OCI-LY7 (cell line): Measurements from ENCODE around the gene GCSAM. TPM values are rescaled to one million over a fixed set of nuclear protein-coding genes. Genes with fewer than 3 reads are reported as not detected.

Experiments
- BruUV-seq: library from RNA; stranded (reverse); fragments of 400-500 nt; replicated peaks from 2 replicates; lab custom pipeline; 2021; lab: Mats Ljungman, UMichigan
- CTCF ChIA-PET: fragments of 300-600 bp; sonication (Branson Sonifier 250); formaldehyde crosslinking; loops from one replicate; lab custom pipeline; 2022; ENCODE audit warnings: antibody characterized with exemption; ENCODE audit not compliant: unreplicated experiment; lab: Charles Lee
- POLR2A ChIA-PET: fragments of 300-600 bp; sonication (Branson Sonifier 250); formaldehyde crosslinking; loops from one replicate; lab custom pipeline; 2022; ENCODE audit warnings: antibody characterized with exemption; lab: Charles Lee
- DNase-seq: peaks from one replicate; pipeline ENCODE4 v3.0.0-alpha.2; 2015; ENCODE audit warnings: low spot score
- H2AFZ ChIP-seq: fragments of 200-600 bp; sonication (generic), shearing (Covaris generic); 2 replicates; pipeline ENCODE4 v1.6.1; 2014; ENCODE audit warnings: mild to moderate bottlenecking, antibody characterized with exemption, low read length, moderate library complexity
- H3K27ac ChIP-seq: fragments of 200-600 bp; sonication (generic); 2 replicates; pipeline ENCODE4 v1.5.1; 2014; ENCODE audit warnings: mixed run types, low read depth, mild to moderate bottlenecking, moderate library complexity, low read length, inconsistent platforms; ENCODE audit not compliant: poor library complexity, severe bottlenecking
- H3K36me3 ChIP-seq: fragments of 200-600 bp; sonication (generic); 2 replicates; pipeline ENCODE4 v1.6.1; 2014; ENCODE audit warnings: mild to moderate bottlenecking, antibody characterized with exemption, low read length, moderate library complexity, mixed read lengths; ENCODE audit not compliant: insufficient read depth
- H3K4me1 ChIP-seq: fragments of 200-600 bp; sonication (generic); 2 replicates; pipeline ENCODE4 v1.5.1; 2014; ENCODE audit warnings: mild to moderate bottlenecking, low read length; ENCODE audit not compliant: insufficient read depth, poor library complexity, severe bottlenecking
- H3K4me2 ChIP-seq: fragments of 200-600 bp; sonication (generic); 2 replicates; pipeline ENCODE4 v1.6.1; 2014; ENCODE audit warnings: mild to moderate bottlenecking, low read length
- H3K4me3 ChIP-seq: fragments of 200-600 bp; sonication (generic); 2 replicates; pipeline ENCODE4 v1.5.1; 2014; ENCODE audit warnings: mild to moderate bottlenecking, low read depth, low read length; ENCODE audit not compliant: poor library complexity, severe bottlenecking
- H3K79me2 ChIP-seq: fragments of 200-600 bp; sonication (generic); 2 replicates; pipeline ENCODE4 v1.6.1; 2016; ENCODE audit warnings: low read depth, mild to moderate bottlenecking, low read length, moderate library complexity, mixed read lengths; ENCODE audit not compliant: insufficient read depth
- H3K9me2 ChIP-seq: fragments of 200-600 bp; sonication (generic); 2 replicates; pipeline ENCODE4 v1.6.1; 2016; ENCODE audit warnings: mild to moderate bottlenecking, low read length, mixed read lengths; ENCODE audit not compliant: insufficient read depth
- H3K9me3 ChIP-seq: fragments of 200-600 bp; sonication (generic); 2 replicates; pipeline ENCODE4 v1.6.1; 2014; ENCODE audit warnings: mild to moderate bottlenecking, mixed run types, low read length, mixed read lengths
- H4K20me1 ChIP-seq: fragments of 200-600 bp; sonication (generic); 2 replicates; pipeline ENCODE4 v1.6.1; 2014; ENCODE audit warnings: mild to moderate bottlenecking, antibody characterized with exemption, low read length, moderate library complexity, mixed read lengths; ENCODE audit not compliant: insufficient read depth
- CTCF ChIP-seq: fragments of 200-600 bp; sonication (generic); conservative IDR thresholded peaks from 2 replicates; pipeline ENCODE4 v1.5.1; 2014; ENCODE audit warnings: mild to moderate bottlenecking, antibody characterized with exemption, low read length, moderate library complexity, mixed read lengths
- EZH2phosphoT487 ChIP-seq: fragments of 200-600 bp; sonication (generic); IDR thresholded peaks from 2 replicates; pipeline ENCODE4 v1.6.1; 2018; ENCODE audit warnings: low read depth, borderline replicate concordance, mild to moderate bottlenecking, mixed run types, antibody characterized with exemption, low read length, moderate library complexity, mixed read lengths
- intact Hi-C: fragments of 100-400 bp; cut with micrococcal nuclease; formaldehyde crosslinking; loops from one replicate; pipeline ENCODE4 v1.10.0; 2022; ENCODE audit not compliant: unreplicated experiment
- total RNA-seq, 2 experiments: library from RNA; depleted of rRNA in 1 of 2; stranded (reverse); fragments of >200 nt in 1 of 2; shearing (Covaris generic) in 1 of 2; gene quantifications; 2 replicates each; pipeline ENCODE4 v1.2.3, GENCODE V29; 2014 to 2022

The GCSAM gene
- total RNA-seq, 2 experiments from 2014 or later: 193 to 195 TPM

GRCh38 chr3:112096176-112096575 lies 36.9 kb downstream of the GCSAM start:
- CTCF ChIA-PET: no interaction called here

GRCh38 chr3:112095731-112096130 lies 37.3 kb downstream of the GCSAM start:
- no peak overlapping the region for H2AFZ ChIP-seq
- H3K4me3 ChIP-seq: no peak overlapping the region
- no peak overlapping the region for H3K4me2 ChIP-seq
- ChIA-PET CTCF (interaction anchor here (0.6 kb wide), 2 partner anchors 15 to 16 kb away, joined by 3 to 19 read pairs; no protein-coding TSS in a partner anchor), POLR2A (interaction anchor here (0.6 to 0.8 kb wide), 2 partner anchors 11 to 471 kb away, joined by 3 to 4 read pairs; no protein-coding TSS in a partner anchor)
- H3K79me2 ChIP-seq: peaks cover 5% of the 10 kb centered on the region; the same call in 1 of the 2 replicates
- no TSS peak for BruUV-seq
- peaks cover 41% of the 10 kb centered on the region for H3K4me1 ChIP-seq
- H4K20me1 ChIP-seq: no peaks in the 10 kb centered on the region
- no peaks in the 10 kb centered on the region for H3K9me2 ChIP-seq
- intact Hi-C loops: no loop called here
- H3K36me3 ChIP-seq: peaks cover 12% of the 10 kb centered on the region
- H3K27ac ChIP-seq: no peak overlapping the region
- no peaks in the 10 kb centered on the region; the same call in 1 of the 2 replicates for H3K9me3 ChIP-seq
- TF ChIP-seq CTCF: no peak
- no peak for TF ChIP-seq EZH2phosphoT487
- no peak for DNase-seq

More at GRCh38 chr3:112096176-112096575, 36.9 kb downstream of the GCSAM start:
- DNase-seq: no peak
- Histone ChIP-seq H3K4me1 (peaks cover 37% of the 10 kb centered on the region), H3K9me3 (no peaks in the 10 kb centered on the region; the same call in 1 of the 2 replicates), H3K4me3 (no peak overlapping the region), H3K27ac (no peak overlapping the region), H2AFZ (no peak overlapping the region), H3K9me2 (no peaks in the 10 kb centered on the region), H4K20me1 (no peaks in the 10 kb centered on the region), H3K4me2 (no peak overlapping the region), H3K36me3 (peaks cover 12% of the 10 kb centered on the region), H3K79me2 (peaks cover 5% of the 10 kb centered on the region; the same call in 1 of the 2 replicates)
- BruUV-seq: no TSS peak
- POLR2A ChIA-PET: no interaction called here
- TF ChIP-seq CTCF (no peak), EZH2phosphoT487 (no peak)
- intact Hi-C loops: no loop called here

- H3K36me3 ChIP-seq: peaks cover 12% of the 10 kb centered on the region
- peak overlapping the region; percentile 71 for H3K4me2 ChIP-seq
- peak overlapping the region; percentile 65 for H3K27ac ChIP-seq
- intact Hi-C loops: no loop called here
- H4K20me1 ChIP-seq: no peaks in the 10 kb centered on the region
- peaks cover 12% of the 10 kb centered on the region; the same call in 1 of the 2 replicates for H3K79me2 ChIP-seq
- ChIA-PET CTCF (interaction anchor here (1.4 kb wide), 1 partner anchor 18 kb away, joined by 6 read pairs; no protein-coding TSS in a partner anchor), POLR2A (interaction anchor here (0.9 to 2.5 kb wide), 2 partner anchors 16 to 230 kb away, joined by 3 to 10 read pairs; no protein-coding TSS in a partner anchor)
- H3K9me2 ChIP-seq: no peaks in the 10 kb centered on the region
- peak overlapping the region; percentile 49 for H3K4me3 ChIP-seq
- H3K9me3 ChIP-seq: no peaks in the 10 kb centered on the region; the same call in 1 of the 2 replicates
- DNase-seq: no peak
- no peak for TF ChIP-seq EZH2phosphoT487
- TF ChIP-seq CTCF: no peak
- peaks cover 54% of the 10 kb centered on the region for H3K4me1 ChIP-seq
- BruUV-seq: no TSS peak
- H2AFZ ChIP-seq: peak overlapping the region; percentile 84
Measured at GRCh38 chr3:112093180-112093522, 39.9 kb downstream of the GCSAM start.
